SU-DHL-6 (cell line): ENCODE data around the gene RNF144B.
"Not testable (repeated sequence)": the region's sequence is repeated elsewhere in the genome, so short reads cannot be mapped to it uniquely, and the experiment has no call there.

Experiments
- H2AFZ ChIP-seq: fragments of 200-600 bp; sonication (generic); 2 replicates; pipeline ENCODE4 v1.6.1; 2014; ENCODE audit warnings: low read depth, mild to moderate bottlenecking, moderate library complexity, mixed read lengths, antibody characterized with exemption, low read length; ENCODE audit not compliant: severe bottlenecking
- H3F3A ChIP-seq: fragments of 200-600 bp; shearing (Covaris generic); 2 replicates; pipeline ENCODE4 v1.6.0; 2016; ENCODE audit warnings: antibody characterized with exemption, mild to moderate bottlenecking; ENCODE audit not compliant: insufficient read depth
- H3K27ac ChIP-seq: fragments of 200-600 bp; sonication (generic); 2 replicates; pipeline ENCODE4 v1.5.1; 2016; ENCODE audit warnings: low read depth, mild to moderate bottlenecking, low read length, moderate library complexity, mixed read lengths
- H3K27me3 ChIP-seq: fragments of 200-600 bp; sonication (generic), shearing (Covaris generic); 2 replicates; pipeline ENCODE4 v1.6.0; 2014; ENCODE audit warnings: mild to moderate bottlenecking, low read length
- H3K36me3 ChIP-seq: fragments of 200-600 bp; sonication (generic); 2 replicates; pipeline ENCODE4 v1.6.1; 2014; ENCODE audit warnings: mild to moderate bottlenecking, low read length, mixed read lengths
- H3K4me2 ChIP-seq: fragments of 300-600, 200-600 bp; shearing (Covaris generic), sonication (generic); 2 replicates; pipeline ENCODE4 v1.6.0; 2014; ENCODE audit warnings: low read length, low read depth, mild to moderate bottlenecking; ENCODE audit not compliant: poor library complexity, severe bottlenecking
- H3K4me3 ChIP-seq: fragments of 200-600 bp; sonication (generic); 2 replicates; pipeline ENCODE4 v1.5.1; 2014; ENCODE audit warnings: antibody characterized with exemption, low read length, mild to moderate bottlenecking, mixed read lengths; ENCODE audit not compliant: insufficient read depth, poor library complexity, severe bottlenecking
- H3K79me2 ChIP-seq: fragments of 200-600 bp; sonication (generic); 2 replicates; pipeline ENCODE4 v1.6.1; 2014; ENCODE audit warnings: mild to moderate bottlenecking, low read length, moderate library complexity; ENCODE audit not compliant: insufficient read depth
- H3K9ac ChIP-seq: fragments of 200-600 bp; sonication (generic); 2 replicates; pipeline ENCODE4 v1.7.0; 2014; ENCODE audit warnings: mild to moderate bottlenecking, low read length
- H3K9me2 ChIP-seq: fragments of 200-600 bp; sonication (generic); replicated peaks from 2 replicates; pipeline ENCODE4 v1.6.1; 2014; ENCODE audit warnings: low read length; ENCODE audit not compliant: insufficient read depth
- H3K9me3 ChIP-seq: fragments of 200-600 bp; sonication (generic); 2 replicates; pipeline ENCODE4 v1.6.1; 2014; ENCODE audit warnings: low read length, mixed read lengths; ENCODE audit not compliant: insufficient read depth
- H4K20me1 ChIP-seq: fragments of 200-600 bp; sonication (generic); 2 replicates; pipeline ENCODE4 v1.6.1; 2014; ENCODE audit warnings: low read depth, mild to moderate bottlenecking, antibody characterized with exemption, low read length, moderate library complexity, mixed read lengths
- EZH2phosphoT487 ChIP-seq: fragments of 200-600 bp; sonication (generic), shearing (Covaris generic); conservative IDR thresholded peaks from 2 replicates; pipeline ENCODE4 v1.6.1; 2018; ENCODE audit warnings: mild to moderate bottlenecking, antibody characterized with exemption, low read length, moderate library complexity, mixed read lengths
- TF ChIP-seq, protein P1 (sequence below): fragments of 200-600 bp; sonication (generic); IDR thresholded peaks from one replicate; pipeline ENCODE4 v1.5.1; 2017; ENCODE audit warnings: antibody characterized with exemption, mild to moderate bottlenecking, low read length, moderate library complexity; ENCODE audit not compliant: insufficient read depth, poor library complexity, severe bottlenecking

RNF144B gene

GRCh38 chr6:18405477-18406293 is 18.5 kb downstream of the RNF144B start:
- no peak overlapping the region for H3K27ac ChIP-seq
- H4K20me1 ChIP-seq, result no peaks in the 10 kb centered on the region
- no peak overlapping the region for H3K4me2 ChIP-seq

DNA sequence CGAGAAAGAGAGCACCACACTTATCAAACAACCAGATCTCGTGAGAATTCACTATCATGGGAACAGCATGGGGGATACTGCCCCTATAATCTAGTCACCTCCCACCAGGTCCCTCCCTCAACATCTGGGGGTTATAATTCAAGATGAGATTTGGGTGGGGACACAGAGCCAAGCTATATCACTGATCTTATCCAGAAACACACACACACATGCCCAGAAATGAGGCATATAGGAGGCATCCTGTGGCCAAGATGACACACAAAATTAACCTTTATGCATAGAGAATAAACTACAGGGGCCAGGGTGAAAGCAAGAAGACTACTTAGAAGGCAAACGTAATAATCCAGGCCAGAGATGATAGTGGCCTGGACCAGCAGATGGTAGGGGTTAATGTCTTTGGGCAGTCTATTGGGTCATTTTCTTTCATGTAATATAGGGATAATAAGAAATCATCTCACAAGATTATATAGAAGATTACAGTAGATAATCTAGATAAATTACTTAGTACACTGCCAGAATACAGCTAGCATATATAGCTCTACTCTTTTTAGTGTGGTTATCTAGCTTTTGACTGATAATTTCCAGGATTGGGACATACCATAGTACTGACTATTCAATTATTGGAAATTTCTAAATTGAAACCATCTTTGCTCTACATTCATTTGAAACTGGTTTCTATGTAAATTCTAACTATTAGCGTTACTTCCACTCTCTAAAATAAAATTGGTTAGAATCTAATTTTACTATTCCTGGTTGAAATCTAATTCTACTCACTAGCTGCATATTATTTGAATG is 20.0 kb downstream of the RNF144B start:
- Histone ChIP-seq H3K9me2 (no peaks in the 10 kb centered on the region), H3K27ac (no peak overlapping the region), H2AFZ (no peak overlapping the region), H3K27me3 (no peaks in the 10 kb centered on the region), H3K36me3 (peaks cover 8% of the 10 kb centered on the region; the same call in 1 of the 2 replicates), H4K20me1 (no peaks in the 10 kb centered on the region), H3K79me2 (no peaks in the 10 kb centered on the region; the same call in 1 of the 2 replicates), H3K4me3 (no peak overlapping the region), H3F3A (peaks cover 6% of the 10 kb centered on the region; the same call in 1 of the 2 replicates), H3K9me3 (no peaks in the 10 kb centered on the region), H3K4me2 (no peak overlapping the region), H3K9ac (no peak overlapping the region)
- no peak for TF ChIP-seq EZH2phosphoT487
- TF ChIP-seq, protein P1, sequence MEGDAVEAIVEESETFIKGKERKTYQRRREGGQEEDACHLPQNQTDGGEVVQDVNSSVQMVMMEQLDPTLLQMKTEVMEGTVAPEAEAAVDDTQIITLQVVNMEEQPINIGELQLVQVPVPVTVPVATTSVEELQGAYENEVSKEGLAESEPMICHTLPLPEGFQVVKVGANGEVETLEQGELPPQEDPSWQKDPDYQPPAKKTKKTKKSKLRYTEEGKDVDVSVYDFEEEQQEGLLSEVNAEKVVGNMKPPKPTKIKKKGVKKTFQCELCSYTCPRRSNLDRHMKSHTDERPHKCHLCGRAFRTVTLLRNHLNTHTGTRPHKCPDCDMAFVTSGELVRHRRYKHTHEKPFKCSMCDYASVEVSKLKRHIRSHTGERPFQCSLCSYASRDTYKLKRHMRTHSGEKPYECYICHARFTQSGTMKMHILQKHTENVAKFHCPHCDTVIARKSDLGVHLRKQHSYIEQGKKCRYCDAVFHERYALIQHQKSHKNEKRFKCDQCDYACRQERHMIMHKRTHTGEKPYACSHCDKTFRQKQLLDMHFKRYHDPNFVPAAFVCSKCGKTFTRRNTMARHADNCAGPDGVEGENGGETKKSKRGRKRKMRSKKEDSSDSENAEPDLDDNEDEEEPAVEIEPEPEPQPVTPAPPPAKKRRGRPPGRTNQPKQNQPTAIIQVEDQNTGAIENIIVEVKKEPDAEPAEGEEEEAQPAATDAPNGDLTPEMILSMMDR, result no peak

More at GRCh38 chr6:18405477-18406293, 18.5 kb downstream of the RNF144B start:
- Histone ChIP-seq H3K4me3 (no peak overlapping the region), H3K27me3 (no peaks in the 10 kb centered on the region), H3K36me3 (peaks cover 10% of the 10 kb centered on the region; the same call in 1 of the 2 replicates), H3K9me3 (no peaks in the 10 kb centered on the region), H2AFZ (no peak overlapping the region), H3K9ac (no peak overlapping the region), H3F3A (peaks cover 13% of the 10 kb centered on the region; the same call in 1 of the 2 replicates), H3K79me2 (no peaks in the 10 kb centered on the region), H3K9me2 (no peaks in the 10 kb centered on the region)
- TF ChIP-seq, protein P1, result no peak

DNA sequence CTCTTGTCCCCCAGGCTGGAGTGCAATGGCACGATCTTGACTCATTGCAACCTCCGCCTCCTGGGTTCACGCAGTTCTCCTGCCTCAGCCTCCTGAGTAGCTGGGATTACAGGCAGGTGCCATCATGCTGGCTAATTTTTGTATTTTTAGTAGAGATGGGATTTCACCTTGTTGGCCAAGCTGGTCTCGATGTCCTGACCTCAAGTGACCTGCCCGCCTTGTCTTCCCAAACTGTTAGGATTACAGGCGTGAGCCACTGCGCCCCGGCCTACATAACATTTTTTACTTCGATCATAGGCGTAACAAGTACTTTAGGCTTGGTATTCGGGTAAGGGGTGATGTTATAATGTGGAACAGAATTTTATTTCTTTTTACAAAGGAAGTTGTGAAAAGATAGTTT is 22.5 kb downstream of the RNF144B start:
- H3K9me2 ChIP-seq, H4K20me1 ChIP-seq, H3K36me3 ChIP-seq: not testable (repeated sequence)

GRCh38 chr6:18410412-18410811 is 23.3 kb downstream of the RNF144B start:
- no peaks in the 10 kb centered on the region for H3K9me3 ChIP-seq
- no peaks in the 10 kb centered on the region for H4K20me1 ChIP-seq
- H3K4me3 ChIP-seq, result no peak overlapping the region
- no peaks in the 10 kb centered on the region for H3K9me2 ChIP-seq
- H3K4me2 ChIP-seq, result no peak overlapping the region
- no peak overlapping the region for H3K27ac ChIP-seq
- peaks cover 4% of the 10 kb centered on the region; the same call in 1 of the 2 replicates for H3K79me2 ChIP-seq
- peaks cover 8% of the 10 kb centered on the region; the same call in 1 of the 2 replicates for H3K36me3 ChIP-seq
- no peak for TF ChIP-seq EZH2phosphoT487
- TF ChIP-seq, protein P1, result no peak
- H3K9ac ChIP-seq, result no peak overlapping the region
- H3K27me3 ChIP-seq, result no peaks in the 10 kb centered on the region
- no peaks in the 10 kb centered on the region for H3F3A ChIP-seq
- H2AFZ ChIP-seq, result no peak overlapping the region

More for the DNA sequence above, 22.5 kb downstream of the RNF144B start:
- H3K4me3 ChIP-seq, H3K27ac ChIP-seq, H3K27me3 ChIP-seq, H3K9me3 ChIP-seq, H2AFZ ChIP-seq, H3K4me2 ChIP-seq, H3K79me2 ChIP-seq, H3F3A ChIP-seq, H3K9ac ChIP-seq: not testable (repeated sequence)
